Colonic mucosa (tissue), 4 donors: ENCODE data around the gene NR3C2. TPM values are rescaled to one million over a fixed set of nuclear protein-coding genes. Genes with fewer than 3 reads are reported as not detected.
"Not testable (repeated sequence)": the region's sequence is repeated elsewhere in the genome, so short reads cannot be mapped to it uniquely, and the experiment has no call there.

Experiments
- DNase-seq: peaks from one replicate; pipeline ENCODE4 v3.0.0-alpha.2; 2020
- H3K27ac ChIP-seq: fragments of 200-600 bp; one replicate; pipeline ENCODE4 v1.8.0; 2021
- H3K27me3 ChIP-seq: fragments of 200-600 bp; one replicate; pipeline ENCODE4 v1.8.0; 2021
- H3K36me3 ChIP-seq: fragments of 200-600 bp; one replicate; pipeline ENCODE4 v1.8.0; 2021
- H3K4me1 ChIP-seq: fragments of 200-600 bp; one replicate; pipeline ENCODE4 v1.8.0; 2021; ENCODE audit warnings: mild to moderate bottlenecking
- H3K4me3 ChIP-seq: fragments of 200-600 bp; one replicate; pipeline ENCODE4 v1.8.0; 2021
- H3K9ac ChIP-seq, 2 donors: one replicate each; pipeline ENCODE4 v1.7.0; 2013; ENCODE audit warnings: control low read depth in 2 of 2, low read depth in 2 of 2, low read length in 2 of 2
- H3K9me3 ChIP-seq: fragments of 200-600 bp; one replicate; pipeline ENCODE4 v1.8.0; 2021
- CTCF ChIP-seq: fragments of 200-600 bp; IDR thresholded peaks from one replicate; pipeline ENCODE4 v1.8.0; 2022; ENCODE audit warnings: antibody characterized with exemption, mild to moderate bottlenecking
- intact Hi-C: fragments of 100-400 bp; cut with DNase I; formaldehyde crosslinking; loops from one replicate; pipeline ENCODE4 v1.14.1; 2022
- total RNA-seq, 2 donors: library from RNA; stranded (reverse); fragmentation: NEBNext Ultra II Directional in 1 of 2; extraction: Animal tissue kit (Norgen Biotek cat#: 25700) in 1 of 2; gene quantifications; one replicate each; pipeline ENCODE4 v1.2.1, GENCODE V29; 2021
- donor health status: healthy.
- donor health status: DM: no; HTN: no; CAD: no.
- donor health status: DM: no; HTN: no; CAD: no.

Gene NR3C2
- total RNA-seq, 2 donors from 2014 or later: 74.8 to 96.0 TPM

- H3K9me3 ChIP-seq: no peaks in the 10 kb centered on the region
- no peak for DNase-seq
- H3K9ac ChIP-seq: no peak overlapping the region
- TF ChIP-seq CTCF: no peak
- intact Hi-C loops: no loop called here
- H3K27ac ChIP-seq: no peak overlapping the region
- no peak overlapping the region for H3K4me3 ChIP-seq
- no peaks in the 10 kb centered on the region for H3K4me1 ChIP-seq
- H3K27me3 ChIP-seq: no peaks in the 10 kb centered on the region
- no peaks in the 10 kb centered on the region for H3K36me3 ChIP-seq
These were observed 108.9 kb downstream of the NR3C2 start for GRCh38 chr4:148333265-148333664.

GRCh38 chr4:148332486-148332885 is 109.7 kb downstream of the NR3C2 start:
- Histone ChIP-seq H3K27me3 (no peaks in the 10 kb centered on the region), H3K9ac (no peak overlapping the region), H3K9me3 (no peaks in the 10 kb centered on the region), H3K4me3 (no peak overlapping the region), H3K4me1 (no peaks in the 10 kb centered on the region), H3K27ac (no peak overlapping the region), H3K36me3 (no peaks in the 10 kb centered on the region)
- no peak for DNase-seq
- intact Hi-C loops: no loop called here
- no peak for TF ChIP-seq CTCF

- H3K9ac ChIP-seq: no peak overlapping the region
- H3K27me3 ChIP-seq: no peaks in the 10 kb centered on the region
- H3K9me3 ChIP-seq: no peaks in the 10 kb centered on the region
- no peak for TF ChIP-seq CTCF
- H3K36me3 ChIP-seq: no peaks in the 10 kb centered on the region
- intact Hi-C loops: no loop called here
- H3K27ac ChIP-seq: no peak overlapping the region
- peak; percentile 22 for DNase-seq
- no peak overlapping the region for H3K4me3 ChIP-seq
- H3K4me1 ChIP-seq: no peaks in the 10 kb centered on the region
These were observed 111.5 kb downstream of the NR3C2 start for GRCh38 chr4:148330724-148331123.

- intact Hi-C loops: no loop called here
- no peak for DNase-seq
- Histone ChIP-seq H3K4me1 (no peaks in the 10 kb centered on the region), H3K9me3 (no peaks in the 10 kb centered on the region), H3K27ac (no peak overlapping the region), H3K9ac (no peak overlapping the region), H3K4me3 (no peak overlapping the region), H3K27me3 (no peaks in the 10 kb centered on the region), H3K36me3 (no peaks in the 10 kb centered on the region)
- TF ChIP-seq CTCF: no peak
These were observed 112.1 kb downstream of the NR3C2 start for GRCh38 chr4:148330161-148330560.

GRCh38 chr4:148329751-148330150 is 112.5 kb downstream of the NR3C2 start:
- Histone ChIP-seq H3K9me3 (no peaks in the 10 kb centered on the region), H3K36me3 (no peaks in the 10 kb centered on the region), H3K27ac (no peak overlapping the region), H3K4me3 (no peak overlapping the region), H3K9ac (no peak overlapping the region), H3K27me3 (no peaks in the 10 kb centered on the region), H3K4me1 (no peaks in the 10 kb centered on the region)
- intact Hi-C loops: no loop called here
- TF ChIP-seq CTCF: no peak
- DNase-seq: no peak

GRCh38 chr4:148327683-148328082 is 114.5 kb downstream of the NR3C2 start:
- intact Hi-C loops: no loop called here

GRCh38 chr4:148323316-148323715 is 118.9 kb downstream of the NR3C2 start:
- H3K27me3 ChIP-seq, H3K9me3 ChIP-seq, H3K4me1 ChIP-seq, H3K4me3 ChIP-seq, H3K36me3 ChIP-seq, H3K9ac ChIP-seq, H3K27ac ChIP-seq, intact Hi-C loops: not testable (repeated sequence)
- peak; percentile 36 for DNase-seq

More at GRCh38 chr4:148327683-148328082, 114.5 kb downstream of the NR3C2 start:
- H3K27me3 ChIP-seq: no peaks in the 10 kb centered on the region
- no peak overlapping the region for H3K9ac ChIP-seq
- no peaks in the 10 kb centered on the region for H3K9me3 ChIP-seq
- H3K27ac ChIP-seq: no peak overlapping the region
- no peak overlapping the region for H3K4me3 ChIP-seq
- H3K36me3 ChIP-seq: no peaks in the 10 kb centered on the region
- DNase-seq: no peak
- no peak for TF ChIP-seq CTCF
- no peaks in the 10 kb centered on the region for H3K4me1 ChIP-seq
